Heart left ventricle (tissue), 16 donors: ENCODE results near the gene PRCC. TPM values are rescaled to one million over a fixed set of nuclear protein-coding genes. Genes with fewer than 3 reads are reported as not detected.

Source experiments
- ATAC-seq, 4 donors: fragments of 200-7000 bp; cut with Tn5 transposase; one replicate each; pipeline ENCODE4 v1.9.1; 2020 to 2022; ENCODE audit warnings: moderate library complexity in 4 of 4, mild to moderate bottlenecking in 3 of 4, moderate number of reproducible peaks in 1 of 4
- DNase-seq, 5 donors: peaks; one replicate each; pipeline ENCODE4 v3.0.0-alpha.2; 2020
- H3K27ac ChIP-seq, 12 donors: fragments of 200-600 bp; sonication (generic) in 4 of 12; one replicate each; pipeline versions ENCODE4 v1.5.0 to v1.8.0; 2016 to 2022; ENCODE audit warnings: mild to moderate bottlenecking in 2 of 12
- H3K27me3 ChIP-seq, 9 donors: fragments of 200-600 bp; sonication (generic) in 2 of 9; one replicate each; pipeline versions ENCODE4 v1.5.1 to v1.8.0; 2016 to 2022; ENCODE audit warnings: mild to moderate bottlenecking in 3 of 9
- H3K36me3 ChIP-seq, 9 donors: fragments of 200-600 bp; sonication (generic) in 2 of 9; one replicate each; pipeline versions ENCODE4 v1.5.0 to v1.8.0; 2018 to 2022; ENCODE audit warnings: mild to moderate bottlenecking in 2 of 9
- H3K4me1 ChIP-seq, 12 donors: fragments of 200-600 bp; sonication (generic) in 4 of 12; one replicate each; pipeline versions ENCODE4 v1.5.0 to v1.8.0; 2016 to 2022; ENCODE audit warnings: mild to moderate bottlenecking in 3 of 12
- H3K4me3 ChIP-seq, 12 donors: fragments of 200-600 bp; sonication (generic) in 4 of 12; one replicate each; pipeline versions ENCODE4 v1.5.0 to v1.8.0; 2017 to 2022; ENCODE audit warnings: mild to moderate bottlenecking in 9 of 12, moderate library complexity in 4 of 12
- H3K9me3 ChIP-seq, 12 donors: fragments of 200-600 bp; sonication (generic) in 4 of 12; one replicate each; pipeline versions ENCODE4 v1.5.0 to v1.8.0; 2016 to 2022; ENCODE audit warnings: mild to moderate bottlenecking in 1 of 12
- POLR2A ChIP-seq, 2 donors: fragments of 450-650 bp; IDR thresholded peaks; one replicate each; pipeline ENCODE4 v1.6.1; 2017; ENCODE audit warnings: antibody characterized with exemption in 2 of 2, mild to moderate bottlenecking in 2 of 2, moderate library complexity in 2 of 2
- WGBS, 4 donors: extraction: QIAGEN DNeasy Blood & Tissue Kit in 2 of 4; methylation state at CpG; one replicate each; pipeline versions ENCODE4 v1.1.5 to v1.1.7; 2013 to 2018; 5-methylcytosine and 5-hydroxymethylcytosine counted together
- intact Hi-C, 10 donors: fragments of 100-400 bp; cut with DNase I; formaldehyde crosslinking; loops; one replicate each; pipeline versions ENCODE4 v1.11.1 to v1.14.2; 2022
- polyA plus RNA-seq, 2 donors: library from polyadenylated mRNA; stranded (reverse); fragments of 200-250 nt; gene quantifications; one replicate each; pipeline ENCODE4 v1.2.3, GENCODE V29; 2013
- total RNA-seq, 9 donors: library from RNA; depleted of rRNA in 2 of 9; stranded (reverse); fragments of >200 nt in 2 of 9; fragmentation: NEBNext Ultra II Directional in 3 of 9; extraction: Animal tissue kit (Norgen Biotek cat#: 25700) in 3 of 9; gene quantifications; one replicate each; pipeline versions ENCODE4 v1.1.0 to v1.2.4, GENCODE V29; 2016 to 2023
- TF ChIP-seq, protein P1 (sequence below), 12 donors: fragments of 200-600 bp; sonication (generic) in 4 of 12; IDR thresholded peaks; one replicate each; pipeline versions ENCODE4 v1.5.0 to v1.8.0; 2018 to 2022; ENCODE audit warnings: antibody characterized with exemption in 12 of 12, mild to moderate bottlenecking in 5 of 12
- donor health status: ischemic (EF 13 %, LVEDD 7.1; RV severe dilation, severe dysfunction).
- donor health status: healthy with polysubstance abuse.
- donor health status: DM: no; HTN: yes; CAD: no.
- donor health status: DM: no; HTN: no; CAD: no.
- donor health status: ischemic (EF 25% LVEDD 6.9; RV normal size, moderate dysfunction).
- donor health status: ischemic (EF 25% LVEDD 5.7; RV mildly dilated, moderate dysfunction).
- donor health status: healthy.
- donor health status: DM: yes; HTN: yes; CAD: no.
- donor health status: ischemic (EF 35%, LVEDD 5.7; RV mildly dilated, moderate dysfunction).
- donor health status: nonischemic (EF 11% LVEDD 7.7; RV severe dilation, severe dysfunction).
- donor health status: DM: yes; HTN: yes; CAD: no.
- donor health status: PGD.
- donor health status: ischemic (EF 29% LVEDD 5.4; RV normal size, mild dysfunction).
- donor health status: nonischemic (EF 23%, LVEDD 6.1; RV moderate dilation, normal function).

The PRCC gene
- total and polyA plus RNA-seq, 11 donors: 34.6 to 55.5 (median 39.0) TPM

DNA sequence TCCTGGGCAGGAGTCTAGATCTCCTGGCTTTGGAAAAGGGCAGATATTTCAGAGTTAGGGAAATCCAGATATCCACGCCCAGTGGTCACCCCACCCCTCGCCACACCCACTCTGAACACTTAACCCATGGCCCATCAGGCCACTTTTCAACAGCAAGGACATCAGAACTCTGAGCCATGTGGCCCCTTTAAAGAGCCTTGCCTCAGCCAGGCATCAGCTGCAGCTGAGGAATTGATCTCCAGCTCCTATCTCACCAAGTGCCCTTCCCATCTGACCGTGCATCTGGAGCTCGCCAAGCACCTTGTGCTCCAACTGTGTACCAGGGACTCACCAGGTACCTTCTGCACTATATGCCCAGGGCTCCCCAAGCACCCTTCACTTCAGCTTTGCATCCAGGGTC, 69.6 kb downstream of the PRCC start:
- ATAC-seq: no peak
- 78 to 82% (median 80%) methylated on average over 4 of the region's 4 CpGs for WGBS, 4 donors
- Histone ChIP-seq H3K27ac (no peak overlapping the region), H3K4me3 (no peak overlapping the region), H3K36me3 (no peaks in the 10 kb centered on the region), H3K27me3 (peaks cover 0 to 35% (median 4%) of the 10 kb centered on the region in 9 donors), H3K4me1 (peaks cover 0 to 5% (median 0%) of the 10 kb centered on the region in 12 donors), H3K9me3 (no peaks in the 10 kb centered on the region)
- no peak for DNase-seq
- TF ChIP-seq, protein P1, sequence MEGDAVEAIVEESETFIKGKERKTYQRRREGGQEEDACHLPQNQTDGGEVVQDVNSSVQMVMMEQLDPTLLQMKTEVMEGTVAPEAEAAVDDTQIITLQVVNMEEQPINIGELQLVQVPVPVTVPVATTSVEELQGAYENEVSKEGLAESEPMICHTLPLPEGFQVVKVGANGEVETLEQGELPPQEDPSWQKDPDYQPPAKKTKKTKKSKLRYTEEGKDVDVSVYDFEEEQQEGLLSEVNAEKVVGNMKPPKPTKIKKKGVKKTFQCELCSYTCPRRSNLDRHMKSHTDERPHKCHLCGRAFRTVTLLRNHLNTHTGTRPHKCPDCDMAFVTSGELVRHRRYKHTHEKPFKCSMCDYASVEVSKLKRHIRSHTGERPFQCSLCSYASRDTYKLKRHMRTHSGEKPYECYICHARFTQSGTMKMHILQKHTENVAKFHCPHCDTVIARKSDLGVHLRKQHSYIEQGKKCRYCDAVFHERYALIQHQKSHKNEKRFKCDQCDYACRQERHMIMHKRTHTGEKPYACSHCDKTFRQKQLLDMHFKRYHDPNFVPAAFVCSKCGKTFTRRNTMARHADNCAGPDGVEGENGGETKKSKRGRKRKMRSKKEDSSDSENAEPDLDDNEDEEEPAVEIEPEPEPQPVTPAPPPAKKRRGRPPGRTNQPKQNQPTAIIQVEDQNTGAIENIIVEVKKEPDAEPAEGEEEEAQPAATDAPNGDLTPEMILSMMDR (IDR thresholded peaks at IDR 0.05): no peak
- no peak for TF ChIP-seq POLR2A (IDR thresholded peaks at IDR 0.05)
- intact Hi-C loops: loop anchor here in 6 of 10 donors (5.0 to 10.0 kb wide), 4 partner anchors 48 to 90 kb away; partner anchors contain the start of gene LRRC71 (in 1 of the 6)

- Histone ChIP-seq H3K9me3 (no peaks in the 10 kb centered on the region), H3K4me1 (no peaks in the 10 kb centered on the region), H3K27me3 (peaks cover 0 to 50% (median 10%) of the 10 kb centered on the region in 9 donors), H3K27ac (no peak overlapping the region), H3K4me3 (no peak overlapping the region), H3K36me3 (no peaks in the 10 kb centered on the region)
- TF ChIP-seq, protein P1 (IDR thresholded peaks at IDR 0.05): peak; percentile 77 to 90 (median 82)
- TF ChIP-seq POLR2A (IDR thresholded peaks at IDR 0.05): no peak
- intact Hi-C loops: loop anchor here (1.0 to 10.0 kb wide), 8 partner anchors 20 to 88 kb away; partner anchors contain the start of genes INSRR (in 3 of the 10), LRRC71 (in 1 of the 10) and NTRK1 (in 1 of the 10)
- DNase-seq: no peak
- WGBS, 4 donors: 15 to 47% (median 33%) methylated on average over 4 to 7 of the region's 7 CpGs
- peak in 3 of 4 donors; percentile 26 to 48 (median 45) for ATAC-seq
These were observed 71.6 kb downstream of the PRCC start for GRCh38 chr1:156838972-156839371.

GRCh38 chr1:156839426-156840109, 72.2 kb downstream of the PRCC start:
- H3K4me3 ChIP-seq: no peak overlapping the region
- TF ChIP-seq POLR2A (IDR thresholded peaks at IDR 0.05): no peak
- TF ChIP-seq, protein P1 (IDR thresholded peaks at IDR 0.05): no peak
- peaks cover 0 to under 1% (median 0%) of the 10 kb centered on the region in 12 donors for H3K4me1 ChIP-seq
- H3K36me3 ChIP-seq: no peaks in the 10 kb centered on the region
- peaks cover 0 to 55% (median 13%) of the 10 kb centered on the region in 9 donors for H3K27me3 ChIP-seq
- 35 to 54% (median 46%) methylated on average over 7 to 9 of the region's 9 CpGs for WGBS, 4 donors
- DNase-seq (no peak), ATAC-seq (no peak)
- intact Hi-C loops: loop anchor here (1.0 to 10.0 kb wide), 8 partner anchors 19 to 88 kb away; partner anchors contain the start of genes INSRR (in 3 of the 10), LRRC71 (in 1 of the 10) and NTRK1 (in 1 of the 10)
- H3K27ac ChIP-seq: no peak overlapping the region
- H3K9me3 ChIP-seq: no peaks in the 10 kb centered on the region

DNA sequence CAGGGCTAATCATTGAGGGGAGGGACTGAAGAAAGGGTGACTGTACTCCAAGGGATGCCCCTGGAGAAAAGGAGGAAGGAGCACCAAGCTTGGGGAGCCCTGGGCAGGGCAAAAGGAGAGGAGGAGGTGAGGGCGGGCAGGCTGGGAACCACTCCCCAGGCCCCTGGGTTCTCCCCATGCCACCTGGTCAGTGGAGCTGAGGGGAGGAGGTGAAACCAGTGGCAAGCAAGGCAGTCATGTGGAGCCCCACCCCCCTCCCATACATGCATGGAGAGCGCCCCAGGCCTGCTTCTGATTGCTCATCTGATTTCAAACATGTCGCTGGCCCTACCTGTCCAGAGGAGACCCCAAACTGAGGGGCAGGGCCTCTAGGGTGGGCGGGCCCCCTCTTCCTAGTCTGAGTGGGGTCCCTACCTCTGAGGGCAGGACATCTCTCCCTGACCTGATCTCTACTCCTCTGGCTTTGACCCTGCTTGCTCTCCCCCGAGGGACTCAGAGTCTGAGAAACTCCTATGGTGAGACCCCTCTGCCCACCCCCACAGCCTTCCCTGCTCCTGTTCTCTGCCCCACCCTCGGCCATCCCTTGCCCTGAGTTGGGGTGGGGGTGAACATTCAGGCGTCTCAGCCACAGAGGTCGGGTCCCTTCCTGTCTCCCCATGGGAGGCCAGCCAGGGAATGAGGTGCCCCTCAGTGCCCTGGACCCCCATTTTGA, 73.0 kb downstream of the PRCC start:
- peak in 1 of 5 donors; percentile 10 for DNase-seq
- Histone ChIP-seq H3K27me3 (peaks cover 0 to 63% (median 21%) of the 10 kb centered on the region in 9 donors), H3K4me1 (peaks cover 0 to 8% (median 0%) of the 10 kb centered on the region in 12 donors), H3K36me3 (no peaks in the 10 kb centered on the region), H3K4me3 (no peak overlapping the region), H3K27ac (no peak overlapping the region), H3K9me3 (no peaks in the 10 kb centered on the region)
- no peak for ATAC-seq
- intact Hi-C loops: no loop called here
- 56 to 72% (median 66%) methylated on average over 6 to 8 of the region's 8 CpGs for WGBS, 4 donors
- TF ChIP-seq, protein P1 (IDR thresholded peaks at IDR 0.05): no peak
- TF ChIP-seq POLR2A (IDR thresholded peaks at IDR 0.05): no peak
